Measurements from ENCODE around the gene CA10. TPM values are rescaled to one million over a fixed set of nuclear protein-coding genes. Genes with fewer than 3 reads are reported as not detected.

Gene CA10
- polyA plus RNA-seq, 1 donor from 2014 or later = 6.2 TPM

- Histone ChIP-seq H4K20me1 (ENCODE audit: insufficient read depth) (no peaks in the 10 kb centered on the region), H3K4me2 (ENCODE audit: low read length) (no peak overlapping the region), H3K4me3 (ENCODE audit: low read length) (no peak overlapping the region), H3K9me2 (ENCODE audit: insufficient read depth, low read length) (no peaks in the 10 kb centered on the region), H3K27ac (ENCODE audit: low read length) (no peak overlapping the region), H3K79me2 (replicated peaks; ENCODE audit: insufficient read depth, low read length) (no peaks in the 10 kb centered on the region), H3K27me3 (ENCODE audit: insufficient read depth, low read depth, low read length) (no peaks in the 10 kb centered on the region), H3K36me3 (ENCODE audit: insufficient read depth, low read length) (no peaks in the 10 kb centered on the region), H3F3A (ENCODE audit: insufficient read depth, low read length, poor library complexity, severe bottlenecking) (no peaks in the 10 kb centered on the region), H2AFZ (ENCODE audit: low read depth, low read length) (no peak overlapping the region), H3K9me3 (ENCODE audit: low read length) (no peaks in the 10 kb centered on the region), H3K9ac (ENCODE audit: low read length) (no peak overlapping the region)
- no peak for TF ChIP-seq SMC3 (conservative IDR thresholded peaks at IDR 0.05; ENCODE audit: poor library complexity)
- no peak for TF ChIP-seq EZH2 (IDR thresholded peaks at IDR 0.05; ENCODE audit: borderline replicate concordance, insufficient read depth, low read length, poor library complexity, severe bottlenecking)
- TF ChIP-seq EP300 (conservative IDR thresholded peaks at IDR 0.05; ENCODE audit: poor library complexity, severe bottlenecking) = no peak
- TF ChIP-seq CTCF (IDR thresholded peaks at IDR 0.05; ENCODE audit: poor library complexity, severe bottlenecking) = no peak
- no peak for TF ChIP-seq RAD21 (conservative IDR thresholded peaks at IDR 0.05)
- no peak for TF ChIP-seq MXI1 (conservative IDR thresholded peaks at IDR 0.05; ENCODE audit: poor library complexity, severe bottlenecking)
- no peak for TF ChIP-seq TAF1 (IDR thresholded peaks at IDR 0.05; ENCODE audit: low read depth)
- TF ChIP-seq REST (IDR thresholded peaks at IDR 0.05; ENCODE audit: borderline replicate concordance) = no peak
These were observed 187.4 kb downstream of the CA10 start for GRCh38 chr17:51971121-51971520.

GRCh38 chr17:51961689-51962088, 196.8 kb downstream of the CA10 start:
- Histone ChIP-seq H2AFZ (ENCODE audit: low read depth, low read length) (no peak overlapping the region), H3K27me3 (ENCODE audit: insufficient read depth, low read depth, low read length) (no peaks in the 10 kb centered on the region), H3K9ac (ENCODE audit: low read length) (no peak overlapping the region), H3F3A (ENCODE audit: insufficient read depth, low read length, poor library complexity, severe bottlenecking) (no peaks in the 10 kb centered on the region), H3K9me3 (ENCODE audit: low read length) (peaks cover 7% of the 10 kb centered on the region), H3K36me3 (ENCODE audit: insufficient read depth, low read length) (no peaks in the 10 kb centered on the region), H3K9me2 (ENCODE audit: insufficient read depth, low read length) (no peaks in the 10 kb centered on the region), H3K27ac (ENCODE audit: low read length) (no peak overlapping the region), H4K20me1 (ENCODE audit: insufficient read depth) (no peaks in the 10 kb centered on the region), H3K79me2 (replicated peaks; ENCODE audit: insufficient read depth, low read length) (no peaks in the 10 kb centered on the region), H3K4me2 (ENCODE audit: low read length) (no peak overlapping the region), H3K4me3 (ENCODE audit: low read length) (no peak overlapping the region)
- TF ChIP-seq TAF1 (IDR thresholded peaks at IDR 0.05; ENCODE audit: low read depth) = no peak
- TF ChIP-seq RAD21 (conservative IDR thresholded peaks at IDR 0.05) = no peak
- no peak for TF ChIP-seq EP300 (conservative IDR thresholded peaks at IDR 0.05; ENCODE audit: poor library complexity, severe bottlenecking)
- TF ChIP-seq CTCF (IDR thresholded peaks at IDR 0.05; ENCODE audit: poor library complexity, severe bottlenecking) = no peak
- TF ChIP-seq REST (IDR thresholded peaks at IDR 0.05; ENCODE audit: borderline replicate concordance) = no peak
- no peak for TF ChIP-seq EZH2 (IDR thresholded peaks at IDR 0.05; ENCODE audit: borderline replicate concordance, insufficient read depth, low read length, poor library complexity, severe bottlenecking)
- no peak for TF ChIP-seq MXI1 (conservative IDR thresholded peaks at IDR 0.05; ENCODE audit: poor library complexity, severe bottlenecking)
- no peak for TF ChIP-seq SMC3 (conservative IDR thresholded peaks at IDR 0.05; ENCODE audit: poor library complexity)
- TF ChIP-seq POLR2AphosphoS5 (IDR thresholded peaks at IDR 0.05) = no peak
